SK-N-SH treated with all-trans-retinoic acid at 6 μM for 48 hours (cell line): ENCODE results near the gene ZRANB2.

Source experiments
- ARNTL ChIP-seq: fragments of 450-650 bp; formaldehyde crosslinking; IDR thresholded peaks from 2 replicates; pipeline ENCODE4 v1.5.0; 2020; ENCODE audit warnings: low read depth, mild to moderate bottlenecking, moderate library complexity, borderline replicate concordance
- PATZ1 ChIP-seq: fragments of 250-450 bp; sonication (Bioruptor Pico); IDR thresholded peaks from 2 replicates; pipeline ENCODE4 v1.8.0; 2020; ENCODE audit warnings: mild to moderate bottlenecking, moderate library complexity, borderline replicate concordance
- TCF4 ChIP-seq: fragments of 250-450 bp; sonication (Bioruptor Pico); IDR thresholded peaks from 2 replicates; pipeline ENCODE4 v1.8.0; 2021; ENCODE audit warnings: mild to moderate bottlenecking, moderate library complexity, borderline replicate concordance
- TOX ChIP-seq: fragments of 250-450 bp; sonication (Bioruptor Pico); IDR thresholded peaks from 2 replicates; pipeline ENCODE4 v1.8.0; 2021; ENCODE audit warnings: mild to moderate bottlenecking, moderate library complexity, borderline replicate concordance
- ZC3H10 ChIP-seq: fragments of 250-450 bp; sonication (Bioruptor Pico); IDR thresholded peaks from 2 replicates; pipeline ENCODE4 v1.5.1; 2021; ENCODE audit warnings: mild to moderate bottlenecking, moderate library complexity
- ZFP3 ChIP-seq: fragments of 250-450 bp; sonication (Bioruptor Pico); IDR thresholded peaks from 2 replicates; pipeline ENCODE4 v1.5.0; 2020; ENCODE audit warnings: mild to moderate bottlenecking, moderate library complexity
- ZFP30 ChIP-seq: fragments of 450-650 bp; formaldehyde crosslinking; IDR thresholded peaks from 2 replicates; pipeline ENCODE4 v1.5.0; 2022; ENCODE audit warnings: mild to moderate bottlenecking, moderate library complexity

GRCh38 chr1:71097428-71097827 lies 16.6 kb upstream of the ZRANB2 start:
- TF ChIP-seq PATZ1 (CRISPR knock-in tag) = no peak
- no peak for TF ChIP-seq ZC3H10
- TF ChIP-seq TOX (CRISPR knock-in tag) = no peak
- TF ChIP-seq ARNTL (CRISPR knock-in tag) = no peak
- TF ChIP-seq ZFP3 = no peak
- TF ChIP-seq TCF4 (CRISPR knock-in tag) = no peak
- TF ChIP-seq ZFP30 (CRISPR knock-in tag) = no peak
